ENCODE measurements around the gene PPARG.

Gene PPARG

GRCh38 chr3:12395349-12396012 lies 106.6 kb downstream of the PPARG start:
- H3K36me3 ChIP-seq (ENCODE audit: control insufficient read depth, low read length): no peaks in the 10 kb centered on the region
- H3K4me2 ChIP-seq (ENCODE audit: low read length): no peak overlapping the region
- peaks cover 3% of the 10 kb centered on the region for H3K4me1 ChIP-seq (ENCODE audit: control insufficient read depth, low read length)
- no peaks in the 10 kb centered on the region for H4K20me1 ChIP-seq (ENCODE audit: control insufficient read depth, insufficient read depth, low read depth, low read length)
- no peaks in the 10 kb centered on the region for H3K9me2 ChIP-seq (replicated peaks; ENCODE audit: control insufficient read depth, low read length)
- no peaks in the 10 kb centered on the region for H3K79me2 ChIP-seq (ENCODE audit: control insufficient read depth, low read length)
- H3K9me3 ChIP-seq (ENCODE audit: control insufficient read depth, insufficient read depth, low read length): no peaks in the 10 kb centered on the region
- H3F3A ChIP-seq (ENCODE audit: control insufficient read depth, insufficient read depth): no peaks in the 10 kb centered on the region
- no peak overlapping the region for H3K27ac ChIP-seq (ENCODE audit: low read depth, low read length)
- no peak overlapping the region for H3K4me3 ChIP-seq (ENCODE audit: low read length)
- peaks cover 19% of the 10 kb centered on the region for H3K27me3 ChIP-seq (ENCODE audit: control insufficient read depth, low read length)
- TF ChIP-seq CTCF (IDR thresholded peaks at IDR 0.05; ENCODE audit: low read depth, low read length, poor library complexity, severe bottlenecking) (no peak), EZH2phosphoT487 (IDR thresholded peaks at IDR 0.05; ENCODE audit: borderline replicate concordance, low read length) (no peak)

- Histone ChIP-seq H3K9me3 (ENCODE audit: control insufficient read depth, insufficient read depth, low read length) (no peaks in the 10 kb centered on the region), H3K79me2 (ENCODE audit: control insufficient read depth, low read length) (no peaks in the 10 kb centered on the region), H3K9me2 (replicated peaks; ENCODE audit: control insufficient read depth, low read length) (no peaks in the 10 kb centered on the region), H3K4me2 (ENCODE audit: low read length) (no peak overlapping the region), H4K20me1 (ENCODE audit: control insufficient read depth, insufficient read depth, low read depth, low read length) (no peaks in the 10 kb centered on the region), H3K27ac (ENCODE audit: low read depth, low read length) (no peak overlapping the region), H3F3A (ENCODE audit: control insufficient read depth, insufficient read depth) (no peaks in the 10 kb centered on the region), H3K4me3 (ENCODE audit: low read length) (no peak overlapping the region), H3K4me1 (ENCODE audit: control insufficient read depth, low read length) (peaks cover 8% of the 10 kb centered on the region), H3K36me3 (ENCODE audit: control insufficient read depth, low read length) (no peaks in the 10 kb centered on the region), H3K27me3 (ENCODE audit: control insufficient read depth, low read length) (peaks cover 22% of the 10 kb centered on the region)
- TF ChIP-seq EZH2phosphoT487 (IDR thresholded peaks at IDR 0.05; ENCODE audit: borderline replicate concordance, low read length) (no peak), CTCF (IDR thresholded peaks at IDR 0.05; ENCODE audit: low read depth, low read length, poor library complexity, severe bottlenecking) (no peak)
Measured at GRCh38 chr3:12396471-12396870, 107.6 kb downstream of the PPARG start.

GRCh38 chr3:12399226-12399625 lies 110.4 kb downstream of the PPARG start:
- H3K9me2 ChIP-seq (replicated peaks; ENCODE audit: control insufficient read depth, low read length): no peaks in the 10 kb centered on the region
- H4K20me1 ChIP-seq (ENCODE audit: control insufficient read depth, insufficient read depth, low read depth, low read length): no peaks in the 10 kb centered on the region
- no peak for TF ChIP-seq EZH2phosphoT487 (IDR thresholded peaks at IDR 0.05; ENCODE audit: borderline replicate concordance, low read length)
- TF ChIP-seq CTCF (IDR thresholded peaks at IDR 0.05; ENCODE audit: low read depth, low read length, poor library complexity, severe bottlenecking): no peak
- no peaks in the 10 kb centered on the region for H3K9me3 ChIP-seq (ENCODE audit: control insufficient read depth, insufficient read depth, low read length)
- H3F3A ChIP-seq (ENCODE audit: control insufficient read depth, insufficient read depth): no peaks in the 10 kb centered on the region
- H3K36me3 ChIP-seq (ENCODE audit: control insufficient read depth, low read length): no peaks in the 10 kb centered on the region
- peaks cover 8% of the 10 kb centered on the region for H3K4me1 ChIP-seq (ENCODE audit: control insufficient read depth, low read length)
- no peak overlapping the region for H3K4me2 ChIP-seq (ENCODE audit: low read length)
- peaks cover 24% of the 10 kb centered on the region for H3K27me3 ChIP-seq (ENCODE audit: control insufficient read depth, low read length)
- H3K27ac ChIP-seq (ENCODE audit: low read depth, low read length): no peak overlapping the region
- no peak overlapping the region for H3K4me3 ChIP-seq (ENCODE audit: low read length)
- no peaks in the 10 kb centered on the region for H3K79me2 ChIP-seq (ENCODE audit: control insufficient read depth, low read length)

Measured in DOHH2 (cell line).